ENCODE measurements around the gene RNF26. TPM values are rescaled to one million over a fixed set of nuclear protein-coding genes. Genes with fewer than 3 reads are reported as not detected.

RNF26 gene
- total RNA-seq, 1 donor from 2014 or later: 23.2 TPM

DNA sequence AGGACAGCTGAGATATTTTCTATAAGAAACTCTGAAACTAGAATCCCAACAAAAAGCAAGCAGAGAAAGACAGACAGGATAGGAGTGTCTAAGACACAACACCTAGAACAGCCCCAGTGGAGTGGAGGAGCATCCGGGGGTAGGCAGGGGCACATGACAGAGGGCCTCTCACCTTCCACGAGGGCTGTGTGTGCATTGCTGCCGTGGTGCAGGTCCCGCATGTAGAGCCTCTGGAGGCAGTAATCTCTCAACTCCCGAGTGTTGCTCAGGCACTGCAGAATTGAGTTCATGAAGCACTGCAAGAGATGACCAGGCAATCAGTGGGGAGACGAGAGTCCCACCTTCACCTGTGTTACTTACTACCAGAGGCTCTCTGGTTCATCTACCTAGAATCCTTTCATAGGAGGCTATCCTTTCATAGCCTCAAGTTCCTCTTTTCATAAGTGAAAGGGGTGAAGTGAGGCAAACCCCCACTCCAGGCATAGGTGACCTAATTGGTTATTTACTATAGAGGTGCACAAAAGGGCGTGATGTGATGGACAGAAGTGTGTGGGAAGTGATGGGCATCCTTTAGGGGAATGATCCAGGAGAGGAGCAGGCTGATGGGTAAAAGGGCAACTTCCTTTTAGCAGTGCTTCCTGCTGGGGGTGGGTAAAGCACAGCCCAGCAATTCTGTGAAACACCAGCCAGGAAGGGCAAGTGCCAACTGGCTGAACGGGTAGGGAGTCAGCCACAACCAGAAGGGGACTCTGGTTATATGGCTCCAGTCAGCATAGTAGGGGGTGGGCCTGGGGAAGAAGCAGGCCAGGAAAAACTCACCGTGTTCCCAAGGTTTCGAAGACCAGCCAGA, 25.3 kb downstream of the RNF26 start:
- intact Hi-C loops (cut with DNase I): no loop called here
- ATAC-seq: peak; percentile 16
- Histone ChIP-seq H3K27me3 (no peaks in the 10 kb centered on the region), H3K4me3 (no peak overlapping the region), H3K9me3 (no peaks in the 10 kb centered on the region), H3K27ac (no peak overlapping the region), H3K4me1 (peaks cover 27% of the 10 kb centered on the region), H3K36me3 (no peaks in the 10 kb centered on the region)
- DNase-seq: no peak
- TF ChIP-seq, protein P1, sequence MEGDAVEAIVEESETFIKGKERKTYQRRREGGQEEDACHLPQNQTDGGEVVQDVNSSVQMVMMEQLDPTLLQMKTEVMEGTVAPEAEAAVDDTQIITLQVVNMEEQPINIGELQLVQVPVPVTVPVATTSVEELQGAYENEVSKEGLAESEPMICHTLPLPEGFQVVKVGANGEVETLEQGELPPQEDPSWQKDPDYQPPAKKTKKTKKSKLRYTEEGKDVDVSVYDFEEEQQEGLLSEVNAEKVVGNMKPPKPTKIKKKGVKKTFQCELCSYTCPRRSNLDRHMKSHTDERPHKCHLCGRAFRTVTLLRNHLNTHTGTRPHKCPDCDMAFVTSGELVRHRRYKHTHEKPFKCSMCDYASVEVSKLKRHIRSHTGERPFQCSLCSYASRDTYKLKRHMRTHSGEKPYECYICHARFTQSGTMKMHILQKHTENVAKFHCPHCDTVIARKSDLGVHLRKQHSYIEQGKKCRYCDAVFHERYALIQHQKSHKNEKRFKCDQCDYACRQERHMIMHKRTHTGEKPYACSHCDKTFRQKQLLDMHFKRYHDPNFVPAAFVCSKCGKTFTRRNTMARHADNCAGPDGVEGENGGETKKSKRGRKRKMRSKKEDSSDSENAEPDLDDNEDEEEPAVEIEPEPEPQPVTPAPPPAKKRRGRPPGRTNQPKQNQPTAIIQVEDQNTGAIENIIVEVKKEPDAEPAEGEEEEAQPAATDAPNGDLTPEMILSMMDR (IDR thresholded peaks at IDR 0.05): no peak

DNA sequence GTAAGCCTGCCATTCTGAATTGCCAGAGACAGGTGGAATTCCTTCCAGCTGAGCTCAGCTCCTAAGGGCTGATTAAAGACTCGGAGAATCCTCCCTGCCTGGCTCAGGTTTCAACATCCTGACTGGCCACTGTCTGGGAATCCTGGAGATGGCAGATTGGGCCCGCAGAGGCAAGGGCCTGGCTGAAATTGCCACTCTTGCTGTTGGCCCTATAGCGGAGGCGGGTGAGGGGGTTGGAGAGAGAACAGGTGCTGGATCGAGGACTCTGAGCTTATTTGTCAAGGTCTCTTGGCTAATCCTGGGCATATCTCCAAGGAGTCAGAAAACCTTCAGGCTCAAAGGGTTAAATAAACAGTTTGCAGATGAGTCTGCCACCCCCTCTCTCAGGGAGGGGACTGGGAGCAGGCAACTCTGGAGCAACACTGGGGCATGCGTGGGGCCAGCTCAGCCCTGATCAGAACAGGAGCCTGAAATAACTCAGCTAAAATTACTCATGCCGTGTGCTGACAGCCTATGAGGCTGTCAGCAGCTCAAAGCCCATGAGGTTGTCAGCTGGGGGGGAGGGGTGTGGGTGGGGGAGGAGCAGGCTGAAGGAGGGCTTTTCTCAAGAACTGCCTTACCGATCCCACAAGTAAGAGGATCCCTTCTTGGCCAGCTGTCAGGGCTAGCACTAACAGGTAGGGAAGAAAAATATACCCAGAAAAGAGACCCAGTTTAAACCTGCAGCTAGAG, 26.9 kb downstream of the RNF26 start:
- TF ChIP-seq, protein P1 (IDR thresholded peaks at IDR 0.05): no peak
- ATAC-seq (peak; percentile 73), DNase-seq (peak; percentile 83)
- no peaks in the 10 kb centered on the region for H3K36me3 ChIP-seq
- no peaks in the 10 kb centered on the region for H3K9me3 ChIP-seq
- intact Hi-C loops (cut with DNase I): no loop called here
- peak overlapping the region; percentile 24 for H3K27ac ChIP-seq
- peaks cover 30% of the 10 kb centered on the region for H3K4me1 ChIP-seq
- no peak overlapping the region for H3K4me3 ChIP-seq
- no peaks in the 10 kb centered on the region for H3K27me3 ChIP-seq

DNA sequence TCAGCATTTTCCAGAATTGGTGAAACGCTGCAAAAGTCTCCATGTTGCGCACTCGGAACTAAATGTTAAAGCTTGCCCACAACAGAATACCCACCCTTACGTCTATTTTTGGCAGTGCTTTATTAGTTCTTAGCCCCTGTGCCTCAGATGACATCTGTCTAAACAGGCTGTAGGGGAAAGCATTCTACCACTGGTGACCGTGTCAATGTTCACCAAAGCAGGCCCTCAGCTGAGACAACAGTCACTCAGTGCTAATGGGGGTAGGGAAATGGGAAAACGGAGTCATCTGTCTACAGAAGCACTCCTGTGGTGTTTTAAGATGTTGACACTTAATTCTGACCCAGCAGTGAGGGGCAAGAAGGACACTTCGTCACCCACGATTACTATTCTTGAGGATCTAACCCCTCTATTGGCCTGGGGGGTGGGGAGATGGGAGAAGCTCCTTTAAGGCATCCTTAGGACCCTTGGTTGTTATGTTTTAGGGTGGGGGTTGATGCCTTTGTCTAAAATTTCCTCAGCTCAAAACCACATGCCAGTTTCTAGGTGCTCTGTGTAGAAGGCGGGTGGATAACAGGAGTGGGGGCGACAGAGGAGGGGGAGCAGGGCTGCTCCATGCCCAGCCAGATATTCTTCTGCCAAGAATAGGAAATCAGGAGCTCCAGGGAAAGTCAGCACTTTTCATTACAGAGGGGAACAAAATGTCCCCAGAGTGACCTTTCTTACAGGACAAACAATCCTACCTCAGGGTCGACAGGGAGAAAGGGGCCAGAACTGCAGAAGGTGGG, 27.8 kb downstream of the RNF26 start:
- H3K27me3 ChIP-seq: no peaks in the 10 kb centered on the region
- DNase-seq (no peak), ATAC-seq (no peak)
- no peak overlapping the region for H3K27ac ChIP-seq
- TF ChIP-seq, protein P1 (IDR thresholded peaks at IDR 0.05): no peak
- peaks cover 30% of the 10 kb centered on the region for H3K4me1 ChIP-seq
- no peak overlapping the region for H3K4me3 ChIP-seq
- intact Hi-C loops (cut with DNase I): no loop called here
- no peaks in the 10 kb centered on the region for H3K9me3 ChIP-seq
- H3K36me3 ChIP-seq: no peaks in the 10 kb centered on the region

DNA sequence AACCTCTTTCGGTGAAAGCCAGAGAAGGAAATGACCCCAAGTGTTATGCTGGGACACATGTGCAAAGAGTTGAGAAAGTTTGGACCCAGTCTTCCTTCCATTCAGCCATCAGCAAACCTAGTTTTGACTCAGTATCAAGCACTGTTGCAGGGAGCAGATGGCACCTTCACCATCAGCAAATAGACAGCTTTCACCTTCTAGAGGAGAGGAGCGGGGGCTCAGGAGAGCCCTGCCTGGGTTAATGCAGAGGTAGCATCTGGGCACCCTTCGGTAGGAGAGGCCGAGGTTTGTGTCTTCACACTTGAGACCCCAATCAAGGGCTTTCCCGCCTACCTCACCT, 28.4 kb downstream of the RNF26 start:
- Histone ChIP-seq H3K27me3 (no peaks in the 10 kb centered on the region), H3K9me3 (no peaks in the 10 kb centered on the region), H3K36me3 (no peaks in the 10 kb centered on the region), H3K4me3 (no peak overlapping the region), H3K4me1 (peaks cover 30% of the 10 kb centered on the region), H3K27ac (no peak overlapping the region)
- intact Hi-C loops (cut with DNase I): no loop called here
- TF ChIP-seq, protein P1 (IDR thresholded peaks at IDR 0.05): no peak
- no peak for ATAC-seq
- no peak for DNase-seq

DNA sequence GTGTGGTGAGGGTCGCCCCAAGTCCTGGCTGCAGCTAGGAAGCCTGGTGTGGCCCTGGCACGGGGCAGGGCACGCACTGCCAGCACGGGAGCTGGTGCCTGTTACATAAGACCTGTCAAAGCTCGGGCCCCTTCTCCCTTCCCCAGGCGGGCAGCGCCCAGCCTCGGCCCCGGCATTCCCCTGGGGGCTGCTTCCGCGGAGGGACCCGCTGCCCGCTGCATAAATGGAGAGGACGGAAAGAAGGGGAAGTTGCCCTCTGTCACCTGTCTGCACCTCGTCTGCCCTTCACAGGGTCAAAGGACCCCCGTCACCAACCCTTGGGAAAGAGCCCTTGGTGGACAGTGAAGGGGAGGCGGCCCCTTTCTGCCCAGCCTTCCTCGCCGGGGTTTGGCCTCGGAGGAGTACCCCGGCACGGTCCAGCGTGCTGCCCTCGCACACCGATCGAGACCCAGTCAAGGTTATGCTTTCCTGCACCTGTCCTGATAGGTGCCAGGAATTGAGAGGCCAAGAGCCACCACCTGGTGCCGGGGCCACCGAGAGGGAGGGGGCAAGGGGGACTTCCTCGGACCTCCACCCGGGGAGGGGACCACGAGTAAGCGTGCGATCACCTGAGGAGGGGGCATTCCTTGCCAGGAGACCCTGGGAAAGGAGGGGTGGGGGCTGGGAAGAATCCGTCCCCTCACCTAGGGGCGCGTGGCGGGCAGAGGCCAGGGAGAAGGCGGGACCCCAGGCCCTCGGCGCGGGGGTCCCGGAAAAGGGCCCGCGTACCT, 28.9 kb downstream of the RNF26 start:
- Histone ChIP-seq H3K27ac (no peak overlapping the region), H3K4me3 (peak overlapping the region; percentile 44), H3K4me1 (peaks cover 34% of the 10 kb centered on the region), H3K36me3 (no peaks in the 10 kb centered on the region), H3K27me3 (no peaks in the 10 kb centered on the region), H3K9me3 (no peaks in the 10 kb centered on the region)
- ATAC-seq (no peak), DNase-seq (no peak)
- TF ChIP-seq, protein P1 (IDR thresholded peaks at IDR 0.05): no peak
- intact Hi-C loops (cut with DNase I): no loop called here
